ENCODE data around the gene KRTAP4-16. TPM values are rescaled to one million over a fixed set of nuclear protein-coding genes. Genes with fewer than 3 reads are reported as not detected.
"Not testable (repeated sequence)": the region's sequence is repeated elsewhere in the genome, so short reads cannot be mapped to it uniquely, and the experiment has no call there.

Gene KRTAP4-16
- total RNA-seq, 2 experiments from 2014 or later = not detected

DNA sequence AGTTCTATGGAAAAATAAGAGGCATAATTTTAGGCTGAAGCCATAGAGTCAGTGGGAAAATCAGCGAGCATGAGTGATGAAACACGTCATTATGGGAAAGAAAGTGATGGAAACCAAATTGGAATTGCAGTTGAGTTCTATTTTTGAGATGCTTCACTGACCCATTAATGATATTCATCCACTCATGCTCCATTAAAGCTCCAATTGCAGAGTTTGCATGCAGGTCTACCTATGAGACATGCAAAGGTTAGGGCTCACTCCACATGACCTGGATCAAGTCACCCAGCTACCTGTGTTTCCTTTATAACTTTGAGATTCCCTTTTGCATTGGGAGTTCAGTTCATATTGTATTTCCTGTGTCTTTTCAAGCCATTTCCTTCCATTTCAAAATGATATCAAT lies 28.3 kb downstream of the KRTAP4-16 start:
- Mint-ChIP-seq H3K36me3 (no peaks in the 10 kb centered on the region), H3K27ac (no peak overlapping the region), H3K4me3 (no peak overlapping the region), H3K27me3 (peaks cover 16% of the 10 kb centered on the region), H3K9me3 (no peaks in the 10 kb centered on the region), H3K4me1 (peaks cover 2% of the 10 kb centered on the region)
- POLR2A ChIA-PET = no interaction called here
- DNase-seq (no peak), ATAC-seq (ENCODE audit: low read depth) (no peak)

DNA sequence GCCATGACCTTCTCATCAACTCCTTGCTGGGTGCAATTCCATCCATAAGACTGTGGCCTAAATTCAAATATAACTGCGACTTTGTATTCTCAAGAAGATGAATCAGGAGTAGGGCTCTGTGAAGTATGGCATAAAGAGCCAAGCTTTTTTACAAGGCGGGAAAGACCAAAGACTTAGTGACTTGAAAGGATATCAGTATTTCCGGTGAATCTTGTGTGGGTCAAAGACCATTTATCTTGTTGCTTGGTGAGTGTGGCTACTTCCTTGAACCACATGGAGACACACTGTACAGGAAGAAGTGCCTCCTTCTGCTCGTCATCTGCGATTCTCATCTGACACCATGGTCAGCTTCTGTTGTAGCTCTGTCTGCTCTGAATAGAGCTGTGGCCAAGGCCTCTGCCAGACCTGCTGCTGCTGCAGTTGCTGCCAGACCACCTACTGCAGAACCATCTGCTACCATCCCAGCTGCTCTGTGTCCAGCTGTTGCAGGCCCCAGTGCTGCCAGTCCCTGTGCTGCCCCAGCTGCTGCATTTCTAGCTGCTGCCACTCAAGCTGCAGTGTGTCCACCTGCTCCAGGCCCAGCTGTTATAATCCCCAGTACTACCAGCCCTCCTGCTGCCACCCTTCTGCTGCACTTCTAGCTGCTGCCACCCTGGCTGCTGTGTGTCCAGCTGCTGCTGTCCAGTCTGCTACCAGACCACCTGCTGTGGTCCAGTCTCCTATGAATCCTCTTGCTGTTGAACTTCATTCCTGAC lies 30.2 kb downstream of the KRTAP4-16 start:
- Mint-ChIP-seq H3K36me3 (no peaks in the 10 kb centered on the region), H3K4me3 (no peak overlapping the region), H3K9me3 (no peaks in the 10 kb centered on the region), H3K27me3 (peaks cover 15% of the 10 kb centered on the region), H3K27ac (no peak overlapping the region), H3K4me1 (peaks cover 2% of the 10 kb centered on the region)
- ATAC-seq (ENCODE audit: low read depth) = no peak
- POLR2A ChIA-PET = no interaction called here
- no peak for DNase-seq

DNA sequence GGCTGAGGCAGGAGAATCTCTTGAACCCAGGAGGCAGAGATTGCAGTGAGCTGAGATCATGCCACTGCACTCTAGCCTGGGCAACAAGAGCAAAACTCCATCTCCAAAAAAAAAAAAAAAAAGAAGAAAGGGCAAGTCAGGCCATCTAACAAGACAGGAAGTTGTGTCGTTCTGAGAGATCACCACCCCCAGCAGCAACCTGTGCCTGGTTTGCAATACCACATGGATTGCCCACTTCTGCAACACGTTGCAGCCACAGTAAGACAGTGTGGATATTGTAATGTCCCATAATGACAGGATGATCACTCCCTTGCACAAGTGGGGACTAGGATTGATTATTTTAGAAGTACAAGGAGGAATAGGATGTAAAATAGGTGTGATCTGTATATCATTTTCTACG lies 33.0 kb downstream of the KRTAP4-16 start:
- ATAC-seq (ENCODE audit: low read depth) (no peak), DNase-seq (no peak)
- Mint-ChIP-seq H3K9me3 (no peaks in the 10 kb centered on the region), H3K36me3 (no peaks in the 10 kb centered on the region), H3K4me3 (no peak overlapping the region), H3K4me1 (peaks cover 5% of the 10 kb centered on the region), H3K27me3 (no peaks in the 10 kb centered on the region), H3K27ac (no peak overlapping the region)
- POLR2A ChIA-PET = no interaction called here

DNA sequence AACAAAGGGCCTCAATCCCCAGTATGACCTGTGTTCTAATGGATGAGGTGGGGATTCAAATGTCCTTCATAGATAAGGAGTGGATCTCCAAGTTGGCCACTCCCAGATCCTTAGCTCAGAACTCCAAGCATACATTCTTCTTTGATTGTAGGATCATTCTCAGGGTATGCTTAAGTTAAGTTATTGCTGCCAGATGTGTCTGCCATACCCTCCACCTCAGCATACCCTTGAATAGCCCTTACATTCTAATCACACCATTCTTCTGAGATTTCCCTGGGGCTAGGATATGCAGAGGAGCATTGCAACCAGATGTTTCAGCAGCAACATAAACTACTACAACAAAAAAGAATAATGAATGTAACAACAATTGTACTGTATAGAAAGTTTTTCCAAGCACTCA lies 34.7 kb downstream of the KRTAP4-16 start:
- Mint-ChIP-seq H3K4me1 (peaks cover 5% of the 10 kb centered on the region), H3K27me3 (no peaks in the 10 kb centered on the region), H3K36me3 (no peaks in the 10 kb centered on the region), H3K27ac (no peak overlapping the region), H3K4me3 (no peak overlapping the region), H3K9me3 (no peaks in the 10 kb centered on the region)
- DNase-seq (no peak), ATAC-seq (ENCODE audit: low read depth) (no peak)
- POLR2A ChIA-PET = no interaction called here

DNA sequence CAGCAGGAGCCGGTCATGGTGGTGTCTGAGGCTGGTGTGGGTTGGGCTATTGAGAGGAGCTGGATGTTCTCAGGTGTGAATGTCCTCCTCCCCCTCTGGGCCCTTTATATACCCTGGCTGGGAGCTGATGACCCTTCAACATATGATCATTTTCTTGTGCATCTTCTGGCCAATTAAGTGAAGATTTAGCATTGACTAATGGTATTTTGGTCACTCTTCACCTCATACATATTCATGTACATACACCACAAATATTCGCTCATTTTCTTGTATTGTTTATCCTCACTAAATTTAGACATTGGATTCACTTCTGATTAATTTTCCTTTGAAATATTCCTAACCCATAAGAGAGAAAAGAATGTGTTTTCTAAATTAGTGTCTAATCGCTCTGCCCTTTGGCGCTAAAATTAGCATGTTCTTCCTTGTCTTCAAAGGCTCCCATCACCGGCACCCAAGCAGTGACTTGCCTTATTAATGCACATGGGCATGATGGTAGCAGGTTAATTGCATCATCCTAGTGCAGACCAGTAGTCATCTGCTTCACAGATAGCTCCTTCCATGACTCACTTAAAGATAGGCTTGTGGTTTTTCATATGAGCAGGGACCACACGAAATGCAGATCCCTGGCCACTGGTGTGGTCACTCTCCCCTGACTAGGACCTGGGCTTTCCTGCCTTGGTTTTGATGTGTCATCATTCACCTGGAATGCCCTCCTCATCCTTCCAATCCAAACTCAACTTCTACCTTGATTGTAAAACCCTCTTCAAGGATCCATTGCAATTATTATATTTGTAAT lies 36.0 kb downstream of the KRTAP4-16 start, which contains the start of gene KRTAP2-4:
TSS of gene KRTAP2-4 (minus strand) at position 51 of the 796 bp plus-strand sequence. CDS start at position 17, 34 bp downstream.
- no peaks in the 10 kb centered on the region for H3K36me3 Mint-ChIP-seq
- POLR2A ChIA-PET = no interaction called here
- ATAC-seq (ENCODE audit: low read depth) = no peak
- H3K27me3 Mint-ChIP-seq = peaks cover 4% of the 10 kb centered on the region
- no peak within 1 kb of the TSS for H3K4me3 Mint-ChIP-seq
- peaks cover 5% of the 10 kb centered on the region for H3K4me1 Mint-ChIP-seq
- H3K27ac Mint-ChIP-seq = no peak within 1 kb of the TSS
- no peaks in the 10 kb centered on the region for H3K9me3 Mint-ChIP-seq
- no peak for DNase-seq

DNA sequence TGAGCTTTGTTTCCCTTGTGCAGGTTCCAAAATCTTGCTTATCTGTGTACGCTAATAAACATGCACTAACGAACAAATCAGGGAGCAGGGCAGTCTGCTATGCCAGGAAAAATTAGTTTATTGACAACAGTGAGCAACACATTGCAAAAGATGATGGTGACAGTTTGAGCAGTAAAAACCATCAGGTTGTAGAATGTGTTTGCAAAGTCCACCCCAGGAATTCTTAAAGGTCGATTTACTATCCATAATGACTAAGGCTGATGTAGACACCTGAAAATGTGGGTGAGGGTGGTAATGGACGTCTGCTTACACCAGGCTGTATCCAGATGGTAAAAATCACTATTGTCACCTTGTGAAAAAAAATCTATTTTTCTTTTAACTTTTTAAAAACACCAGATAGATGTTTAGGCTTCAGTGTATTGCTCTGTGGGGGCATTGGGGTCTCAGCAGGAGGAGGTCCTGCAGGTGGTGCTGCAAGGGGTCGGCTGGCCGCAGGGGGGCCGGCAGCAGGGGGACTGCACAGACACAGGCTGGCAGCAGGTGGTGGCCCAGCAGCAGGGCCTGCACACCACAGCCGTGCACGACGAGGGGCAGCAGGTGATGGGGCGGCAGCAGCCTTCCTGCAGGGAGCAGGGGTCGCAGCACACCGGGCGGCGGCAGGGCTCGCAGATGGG lies 36.9 kb downstream of the KRTAP4-16 start:
- H3K27ac Mint-ChIP-seq; H3K4me3 Mint-ChIP-seq; H3K9me3 Mint-ChIP-seq; POLR2A ChIA-PET; H3K4me1 Mint-ChIP-seq; ATAC-seq (ENCODE audit: low read depth); DNase-seq; H3K36me3 Mint-ChIP-seq: not testable (repeated sequence)
- H3K27me3 Mint-ChIP-seq = peaks cover 12% of the 10 kb centered on the region

DNA sequence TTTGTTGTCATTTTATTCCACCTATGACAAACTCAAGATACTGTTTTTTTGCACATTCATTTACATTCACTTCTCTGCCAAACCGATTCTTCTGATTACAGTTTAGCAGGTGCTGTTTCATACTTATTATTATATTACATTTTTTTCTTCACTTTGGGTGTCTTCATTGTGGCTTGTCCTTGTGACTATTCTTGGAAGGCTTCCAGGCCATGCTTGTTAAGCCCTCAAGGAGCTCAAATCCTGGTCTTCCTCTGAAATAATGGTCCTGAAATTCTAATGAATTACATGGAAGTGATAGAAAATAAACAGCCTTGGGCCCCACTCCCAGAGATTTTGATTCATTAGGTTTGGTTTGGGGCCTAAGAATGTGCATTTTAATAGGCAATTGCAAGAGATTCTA lies 37.7 kb downstream of the KRTAP4-16 start:
- POLR2A ChIA-PET = no interaction called here

GRCh38 chr17:41063449-41063848 lies 38.6 kb downstream of the KRTAP4-16 start:
- Mint-ChIP-seq H3K27me3 (peaks cover 24% of the 10 kb centered on the region), H3K4me1 (peaks cover 3% of the 10 kb centered on the region), H3K27ac (no peak overlapping the region), H3K4me3 (no peak overlapping the region), H3K9me3 (no peaks in the 10 kb centered on the region), H3K36me3 (no peaks in the 10 kb centered on the region)
- POLR2A ChIA-PET = no interaction called here
- DNase-seq = no peak
- ATAC-seq (ENCODE audit: low read depth) = no peak

More for the DNA sequence above, 37.7 kb downstream of the KRTAP4-16 start:
- ATAC-seq (ENCODE audit: low read depth) (no peak), DNase-seq (no peak)
- H3K4me1 Mint-ChIP-seq = peaks cover 5% of the 10 kb centered on the region
- H3K9me3 Mint-ChIP-seq = no peaks in the 10 kb centered on the region
- H3K36me3 Mint-ChIP-seq = no peaks in the 10 kb centered on the region
- peaks cover 18% of the 10 kb centered on the region for H3K27me3 Mint-ChIP-seq
- no peak overlapping the region for H3K4me3 Mint-ChIP-seq
- no peak overlapping the region for H3K27ac Mint-ChIP-seq

GRCh38 chr17:41061964-41062363 lies 40.0 kb downstream of the KRTAP4-16 start:
- POLR2A ChIA-PET = no interaction called here
- DNase-seq (no peak), ATAC-seq (ENCODE audit: low read depth) (no peak)
- Mint-ChIP-seq H3K4me3 (no peak overlapping the region), H3K4me1 (peaks cover 3% of the 10 kb centered on the region), H3K9me3 (no peaks in the 10 kb centered on the region), H3K27ac (no peak overlapping the region), H3K27me3 (peaks cover 28% of the 10 kb centered on the region), H3K36me3 (no peaks in the 10 kb centered on the region)

DNA sequence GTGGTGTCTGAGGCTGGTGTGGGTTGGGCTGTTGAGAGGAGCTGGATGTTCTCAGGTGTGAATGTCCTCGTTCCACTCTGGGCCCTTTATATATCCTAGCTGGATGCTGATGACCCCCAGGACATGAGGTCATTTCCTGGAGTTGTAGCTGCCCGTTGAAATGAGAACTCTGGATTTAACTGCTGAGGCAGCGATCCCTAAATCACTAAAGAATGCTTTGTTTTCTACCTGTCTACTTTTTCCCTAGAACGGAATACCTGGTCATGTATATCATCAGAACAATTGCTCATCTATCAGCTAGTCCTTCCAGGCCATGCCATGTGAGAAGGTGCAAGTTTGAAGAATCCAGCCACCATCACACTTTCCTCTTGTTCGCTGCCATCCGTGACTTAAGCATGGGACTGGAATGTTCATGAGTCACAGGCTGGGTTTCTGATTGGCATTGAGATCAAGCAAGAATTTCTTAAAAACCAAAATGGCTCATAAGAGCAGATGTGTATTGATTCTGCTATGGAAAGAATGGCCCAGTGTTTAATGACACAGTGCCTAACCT lies 41.9 kb downstream of the KRTAP4-16 start, which contains the start of gene KRTAP2-3:
TSS of gene KRTAP2-3 (minus strand) at position 63 of the 553 bp plus-strand sequence. CDS start 64 bp downstream, outside the sequence.
- peaks cover 28% of the 10 kb centered on the region for H3K27me3 Mint-ChIP-seq
- H3K9me3 Mint-ChIP-seq = no peaks in the 10 kb centered on the region
- DNase-seq (no peak), ATAC-seq (ENCODE audit: low read depth) (no peak)
- H3K4me3 Mint-ChIP-seq = no peak within 1 kb of the TSS
- no peaks in the 10 kb centered on the region for H3K36me3 Mint-ChIP-seq
- POLR2A ChIA-PET = no interaction called here
- no peak within 1 kb of the TSS for H3K27ac Mint-ChIP-seq
- no peaks in the 10 kb centered on the region for H3K4me1 Mint-ChIP-seq

DNA sequence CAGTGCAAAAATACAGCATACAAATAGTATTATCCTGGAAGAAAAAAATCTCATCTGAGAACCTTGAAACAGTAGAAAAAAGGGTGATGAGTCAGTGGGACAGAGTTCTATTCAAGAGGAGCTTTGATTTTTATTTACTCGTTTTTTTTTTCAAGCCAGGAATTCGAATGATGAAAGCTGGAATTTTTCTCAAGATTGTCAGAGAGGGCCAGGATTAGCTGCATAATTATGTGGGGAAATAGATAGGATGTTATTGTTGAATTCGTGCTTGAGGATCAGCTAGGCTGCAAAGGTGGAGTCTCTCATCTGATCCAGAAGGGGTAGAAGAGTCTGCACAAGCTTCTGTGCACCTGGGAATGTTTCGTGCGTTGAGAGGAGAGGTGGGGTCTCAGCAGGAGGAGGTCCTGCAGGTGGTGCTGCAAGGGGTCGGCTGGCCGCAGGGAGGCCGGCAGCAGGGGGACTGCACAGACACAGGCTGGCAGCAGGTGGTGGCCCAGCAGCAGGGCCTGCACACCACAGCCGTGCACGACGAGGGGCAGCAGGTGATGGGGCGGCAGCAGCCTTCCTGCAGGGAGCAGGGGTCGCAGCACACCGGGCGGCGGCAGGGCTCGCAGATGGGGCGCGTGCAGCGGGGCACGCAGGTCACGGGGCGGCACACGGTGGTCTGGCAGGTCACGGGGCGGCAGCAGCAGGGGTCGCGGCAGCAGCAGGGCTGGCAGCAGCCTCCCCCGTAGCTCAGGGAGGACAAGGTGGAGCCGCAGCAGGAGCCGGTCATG lies 42.5 kb downstream of the KRTAP4-16 start:
- H3K9me3 Mint-ChIP-seq; H3K4me1 Mint-ChIP-seq; DNase-seq; ATAC-seq (ENCODE audit: low read depth); POLR2A ChIA-PET; H3K4me3 Mint-ChIP-seq; H3K27ac Mint-ChIP-seq; H3K36me3 Mint-ChIP-seq: not testable (repeated sequence)
- H3K27me3 Mint-ChIP-seq = peaks cover 28% of the 10 kb centered on the region

GRCh38 chr17:41058741-41059140 lies 43.3 kb downstream of the KRTAP4-16 start:
- Mint-ChIP-seq H3K36me3 (no peaks in the 10 kb centered on the region), H3K4me3 (no peak overlapping the region), H3K4me1 (no peaks in the 10 kb centered on the region), H3K9me3 (no peaks in the 10 kb centered on the region), H3K27ac (no peak overlapping the region), H3K27me3 (peaks cover 30% of the 10 kb centered on the region)
- ATAC-seq (ENCODE audit: low read depth) = no peak
- POLR2A ChIA-PET = no interaction called here
- no peak for DNase-seq

GRCh38 chr17:41057547-41057946 lies 44.5 kb downstream of the KRTAP4-16 start:
- no peak for DNase-seq
- no peak overlapping the region for H3K4me3 Mint-ChIP-seq
- POLR2A ChIA-PET = no interaction called here
- no peaks in the 10 kb centered on the region for H3K9me3 Mint-ChIP-seq
- no peaks in the 10 kb centered on the region for H3K36me3 Mint-ChIP-seq
- no peaks in the 10 kb centered on the region for H3K4me1 Mint-ChIP-seq
- no peak overlapping the region for H3K27ac Mint-ChIP-seq
- ATAC-seq (ENCODE audit: low read depth) = no peak
- H3K27me3 Mint-ChIP-seq = peaks cover 30% of the 10 kb centered on the region

Data from activated naive CD8-positive, alpha-beta T cell treated with anti-CD3 and anti-CD28 coated beads, Interleukin-2, amount 10 ng/mL, durations not matched to agents 7 days and 5 days (primary cell).